ENCODE measurements around the gene DCTN2. TPM values are rescaled to one million over a fixed set of nuclear protein-coding genes. Genes with fewer than 3 reads are reported as not detected.

The DCTN2 gene
- total RNA-seq, 2 donors from 2014 or later: 131 to 139 TPM

DNA sequence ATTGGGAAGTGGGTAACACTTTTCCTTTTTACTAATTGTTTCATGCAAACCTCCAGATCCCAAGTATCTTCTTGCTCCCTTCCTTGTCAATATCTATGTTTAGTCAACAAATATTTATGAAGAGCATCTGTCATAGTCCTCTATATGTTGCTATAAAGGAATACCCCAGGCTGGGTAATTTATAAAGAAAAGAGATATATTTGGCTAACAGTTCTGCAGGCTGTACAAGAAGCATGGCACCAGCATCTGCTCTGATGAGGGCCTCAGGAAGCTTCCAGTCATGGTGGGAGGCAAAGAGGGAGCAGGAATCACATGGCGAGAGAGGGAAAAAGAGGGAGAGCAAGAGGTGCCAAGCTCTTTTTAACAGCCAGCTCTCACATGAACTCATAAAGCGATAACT is 7.5 kb upstream of the DCTN2 start:
- Histone ChIP-seq H3K4me1 (no peaks in the 10 kb centered on the region), H3K9ac (ENCODE audit: low read depth in 2 of 2, low read length in 2 of 2) (no peak overlapping the region), H3K4me3 (no peak overlapping the region), H3K27me3 (peaks cover 5% of the 10 kb centered on the region), H3K27ac (no peak overlapping the region), H3K36me3 (no peaks in the 10 kb centered on the region), H3K9me3 (no peaks in the 10 kb centered on the region)
- intact Hi-C loops (cut with DNase I): no loop called here
- DNase-seq: no peak
- TF ChIP-seq, protein P1, sequence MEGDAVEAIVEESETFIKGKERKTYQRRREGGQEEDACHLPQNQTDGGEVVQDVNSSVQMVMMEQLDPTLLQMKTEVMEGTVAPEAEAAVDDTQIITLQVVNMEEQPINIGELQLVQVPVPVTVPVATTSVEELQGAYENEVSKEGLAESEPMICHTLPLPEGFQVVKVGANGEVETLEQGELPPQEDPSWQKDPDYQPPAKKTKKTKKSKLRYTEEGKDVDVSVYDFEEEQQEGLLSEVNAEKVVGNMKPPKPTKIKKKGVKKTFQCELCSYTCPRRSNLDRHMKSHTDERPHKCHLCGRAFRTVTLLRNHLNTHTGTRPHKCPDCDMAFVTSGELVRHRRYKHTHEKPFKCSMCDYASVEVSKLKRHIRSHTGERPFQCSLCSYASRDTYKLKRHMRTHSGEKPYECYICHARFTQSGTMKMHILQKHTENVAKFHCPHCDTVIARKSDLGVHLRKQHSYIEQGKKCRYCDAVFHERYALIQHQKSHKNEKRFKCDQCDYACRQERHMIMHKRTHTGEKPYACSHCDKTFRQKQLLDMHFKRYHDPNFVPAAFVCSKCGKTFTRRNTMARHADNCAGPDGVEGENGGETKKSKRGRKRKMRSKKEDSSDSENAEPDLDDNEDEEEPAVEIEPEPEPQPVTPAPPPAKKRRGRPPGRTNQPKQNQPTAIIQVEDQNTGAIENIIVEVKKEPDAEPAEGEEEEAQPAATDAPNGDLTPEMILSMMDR (IDR thresholded peaks at IDR 0.05): no peak

DNA sequence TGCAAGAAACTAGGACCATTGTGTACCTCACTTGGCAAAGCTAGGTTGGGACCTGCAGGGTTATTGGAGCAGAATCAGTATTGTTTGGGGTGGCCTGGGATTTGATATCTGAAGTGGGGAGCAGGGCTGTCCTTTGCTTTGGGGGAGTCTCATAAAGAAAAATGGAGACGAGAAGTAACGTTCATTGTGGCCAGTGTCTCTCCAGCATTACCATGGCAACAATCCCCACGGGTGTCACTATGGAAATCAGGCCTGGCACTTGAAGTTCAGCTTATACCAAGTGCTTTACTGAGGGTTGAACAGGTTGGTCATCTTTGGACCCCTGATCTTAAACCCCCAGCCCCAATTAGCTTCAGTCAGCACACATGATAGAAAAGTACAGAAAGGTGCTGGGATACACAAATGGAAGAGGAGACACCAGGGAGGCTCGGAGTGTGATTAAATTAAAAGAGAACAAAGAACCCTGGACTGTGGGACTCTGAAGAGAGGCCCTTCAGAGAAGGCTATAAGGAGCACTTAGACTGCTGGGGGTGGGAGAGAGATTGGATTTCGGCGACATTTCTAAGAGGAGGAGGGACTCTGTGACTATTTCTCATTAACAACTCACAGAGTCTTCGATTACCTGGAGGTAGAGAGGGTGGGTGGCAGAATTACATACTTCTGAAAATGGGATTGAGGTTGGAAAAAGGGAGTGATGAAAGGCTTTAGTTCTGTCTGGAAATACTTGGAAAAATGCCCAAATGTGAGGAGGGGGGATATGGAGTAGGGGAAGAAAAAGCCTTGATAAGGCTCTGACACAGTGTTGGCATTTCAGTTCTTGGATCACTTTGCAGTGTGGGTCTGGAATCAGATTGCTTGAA is 6.6 kb upstream of the DCTN2 start:
- no peaks in the 10 kb centered on the region for H3K9me3 ChIP-seq
- TF ChIP-seq, protein P1 (IDR thresholded peaks at IDR 0.05): no peak
- H3K27me3 ChIP-seq: peaks cover 5% of the 10 kb centered on the region
- no peak overlapping the region for H3K4me3 ChIP-seq
- no peak for DNase-seq
- no peaks in the 10 kb centered on the region for H3K36me3 ChIP-seq
- no peak overlapping the region for H3K27ac ChIP-seq
- no peaks in the 10 kb centered on the region for H3K4me1 ChIP-seq
- H3K9ac ChIP-seq (ENCODE audit: low read depth in 2 of 2, low read length in 2 of 2): no peak overlapping the region
- intact Hi-C loops (cut with DNase I): no loop called here

DNA sequence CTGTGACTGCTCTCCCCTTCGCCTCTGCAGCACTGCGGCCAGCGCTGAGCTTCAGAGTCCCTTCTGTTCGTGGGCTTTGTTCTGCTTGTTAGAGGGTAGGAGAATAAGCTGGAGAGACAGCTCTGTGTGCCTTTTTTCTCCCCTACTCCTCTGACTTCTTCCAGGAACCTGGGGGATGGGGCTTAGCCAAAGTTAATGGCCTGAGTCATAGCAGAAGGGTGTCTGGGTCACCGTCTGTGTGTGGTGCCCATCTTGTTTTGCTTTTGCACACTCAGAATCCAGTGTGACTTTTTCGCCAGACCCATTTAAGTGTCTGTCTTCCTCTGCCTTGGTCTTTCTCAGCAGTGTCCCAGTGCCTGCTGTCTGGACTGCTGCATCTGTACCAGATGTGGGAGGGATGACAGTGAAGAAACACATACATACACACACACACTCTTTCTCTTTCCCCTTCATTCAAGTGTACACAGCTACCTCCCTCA is 5.9 kb upstream of the DCTN2 start:
- H3K36me3 ChIP-seq: no peaks in the 10 kb centered on the region
- no peak for DNase-seq
- H3K4me1 ChIP-seq: no peaks in the 10 kb centered on the region
- no peak overlapping the region for H3K4me3 ChIP-seq
- no peak overlapping the region for H3K27ac ChIP-seq
- TF ChIP-seq, protein P1 (IDR thresholded peaks at IDR 0.05): no peak
- peaks cover 5% of the 10 kb centered on the region for H3K27me3 ChIP-seq
- intact Hi-C loops (cut with DNase I): no loop called here
- no peaks in the 10 kb centered on the region for H3K9me3 ChIP-seq
- no peak overlapping the region for H3K9ac ChIP-seq (ENCODE audit: low read depth in 2 of 2, low read length in 2 of 2)

DNA sequence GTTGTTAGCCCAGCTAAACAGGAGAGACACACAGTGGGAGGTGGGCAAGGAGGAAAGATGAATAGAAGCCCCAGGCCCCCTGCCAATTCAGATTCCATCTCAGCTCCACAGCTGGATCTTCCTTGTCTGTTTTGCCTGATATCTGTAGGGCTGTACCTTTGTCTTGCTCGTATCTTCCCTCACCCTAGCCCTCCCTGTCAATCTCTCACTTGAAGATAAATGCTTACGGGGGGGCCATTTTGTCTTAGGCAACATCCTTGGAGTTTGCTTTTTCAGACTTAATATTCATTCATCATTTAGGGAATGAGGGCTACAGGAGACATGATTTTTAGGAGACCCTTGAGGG is 5.3 kb upstream of the DCTN2 start:
- intact Hi-C loops (cut with DNase I): no loop called here
- Histone ChIP-seq H3K27ac (no peak overlapping the region), H3K4me1 (no peaks in the 10 kb centered on the region), H3K4me3 (no peak overlapping the region), H3K36me3 (no peaks in the 10 kb centered on the region), H3K9ac (ENCODE audit: low read depth in 2 of 2, low read length in 2 of 2) (no peak overlapping the region), H3K9me3 (no peaks in the 10 kb centered on the region), H3K27me3 (peaks cover 5% of the 10 kb centered on the region)
- no peak for DNase-seq
- TF ChIP-seq, protein P1 (IDR thresholded peaks at IDR 0.05): no peak

DNA sequence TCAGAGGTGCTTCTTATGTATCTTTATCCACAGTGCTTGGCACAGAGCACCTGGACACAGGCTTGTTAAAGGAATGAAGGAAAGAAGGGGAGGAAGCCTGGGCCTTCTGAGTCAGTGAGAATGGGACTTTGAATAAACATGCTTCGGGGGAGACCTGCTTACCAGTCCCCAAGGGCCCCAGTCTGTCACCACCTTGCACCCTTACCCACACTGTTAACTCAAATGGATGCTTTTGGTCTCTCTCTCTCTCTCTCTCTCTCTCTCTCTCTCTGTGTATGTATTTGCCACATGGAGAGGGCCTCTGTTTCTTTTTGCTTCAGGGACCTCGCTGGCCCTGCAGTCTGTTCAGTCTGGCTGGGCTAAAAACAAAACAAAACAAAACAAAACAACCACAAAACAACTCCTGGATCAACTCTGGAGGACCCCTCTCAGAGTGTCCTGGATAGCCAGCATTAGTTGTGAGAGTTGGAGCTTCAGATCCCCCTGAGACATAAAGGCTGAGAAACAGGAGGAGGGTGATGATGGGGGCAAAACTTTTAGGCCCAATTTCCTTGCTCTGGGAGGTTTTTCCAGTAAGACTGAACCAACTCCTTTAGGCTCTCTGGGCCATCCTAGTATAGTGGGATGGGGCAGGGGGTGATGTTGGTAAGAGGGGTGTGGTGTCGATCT is 4.8 kb upstream of the DCTN2 start:
- Histone ChIP-seq H3K27ac (no peak overlapping the region), H3K36me3 (no peaks in the 10 kb centered on the region), H3K27me3 (peaks cover 5% of the 10 kb centered on the region), H3K9ac (ENCODE audit: low read depth in 2 of 2, low read length in 2 of 2) (peak overlapping the region in 1 of 2 donors; percentile 24), H3K9me3 (no peaks in the 10 kb centered on the region), H3K4me1 (no peaks in the 10 kb centered on the region), H3K4me3 (no peak overlapping the region)
- TF ChIP-seq, protein P1 (IDR thresholded peaks at IDR 0.05): no peak
- intact Hi-C loops (cut with DNase I): no loop called here
- no peak for DNase-seq
